Rectal smooth muscle tissue (tissue), 1 donor: ENCODE results near the gene FRMD8.

Source experiments
- H3K27ac ChIP-seq: one replicate; pipeline ENCODE4 v1.7.0; 2013; ENCODE audit warnings: low read depth, low read length, inconsistent platforms
- H3K27me3 ChIP-seq: one replicate; pipeline ENCODE4 v1.7.0; 2013; ENCODE audit warnings: low read length; ENCODE audit not compliant: control insufficient read depth, insufficient read depth
- H3K36me3 ChIP-seq: one replicate; pipeline ENCODE4 v1.7.0; 2013; ENCODE audit warnings: low read length; ENCODE audit not compliant: control insufficient read depth, insufficient read depth
- H3K4me1 ChIP-seq: one replicate; pipeline ENCODE4 v1.7.0; 2013; ENCODE audit warnings: low read length; ENCODE audit not compliant: control insufficient read depth, insufficient read depth
- H3K4me3 ChIP-seq: one replicate; pipeline ENCODE4 v1.7.0; 2013; ENCODE audit warnings: low read length
- H3K9ac ChIP-seq: one replicate; pipeline ENCODE4 v1.7.0; 2013; ENCODE audit warnings: low read length

FRMD8 gene

DNA sequence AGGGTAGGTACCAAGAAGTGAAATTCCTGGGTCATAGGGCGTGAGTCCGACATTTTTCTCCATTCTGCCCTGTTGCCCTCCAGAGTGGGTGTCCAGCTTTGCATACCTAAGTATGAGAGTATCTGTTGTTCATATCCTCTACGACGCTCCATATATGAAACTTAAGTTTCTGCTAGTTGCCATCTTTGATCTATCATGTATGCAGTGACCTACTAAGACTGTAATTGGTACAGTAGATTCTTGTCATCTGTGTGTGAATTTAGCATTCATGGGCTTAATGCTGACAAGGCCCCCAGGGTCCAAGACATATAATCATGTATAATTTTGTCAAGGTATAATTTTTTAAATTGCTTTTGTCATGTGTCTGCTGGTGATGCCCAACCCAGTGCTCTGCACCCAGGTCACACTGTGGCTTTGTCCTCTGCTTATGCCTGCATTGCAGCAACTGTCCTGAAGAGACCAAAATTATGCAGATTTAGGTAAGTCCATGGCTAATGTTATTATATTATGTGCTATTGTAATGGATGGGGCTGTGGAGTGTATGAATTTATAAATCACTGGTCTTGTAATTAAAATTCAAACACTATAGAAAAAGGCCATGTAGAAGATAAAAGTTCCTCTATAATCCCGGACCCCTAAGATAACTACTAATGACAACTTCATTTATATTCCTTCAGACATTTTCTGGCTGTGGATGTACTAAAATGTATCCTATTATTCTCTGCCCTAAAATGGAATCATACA lies 48.4 kb downstream of the FRMD8 start:
- H3K4me3 ChIP-seq, result no peak overlapping the region
- no peaks in the 10 kb centered on the region for H3K27me3 ChIP-seq
- H3K9ac ChIP-seq, result no peak overlapping the region
- H3K36me3 ChIP-seq, result peaks cover 22% of the 10 kb centered on the region
- H3K4me1 ChIP-seq, result peaks cover 38% of the 10 kb centered on the region
- no peak overlapping the region for H3K27ac ChIP-seq

DNA sequence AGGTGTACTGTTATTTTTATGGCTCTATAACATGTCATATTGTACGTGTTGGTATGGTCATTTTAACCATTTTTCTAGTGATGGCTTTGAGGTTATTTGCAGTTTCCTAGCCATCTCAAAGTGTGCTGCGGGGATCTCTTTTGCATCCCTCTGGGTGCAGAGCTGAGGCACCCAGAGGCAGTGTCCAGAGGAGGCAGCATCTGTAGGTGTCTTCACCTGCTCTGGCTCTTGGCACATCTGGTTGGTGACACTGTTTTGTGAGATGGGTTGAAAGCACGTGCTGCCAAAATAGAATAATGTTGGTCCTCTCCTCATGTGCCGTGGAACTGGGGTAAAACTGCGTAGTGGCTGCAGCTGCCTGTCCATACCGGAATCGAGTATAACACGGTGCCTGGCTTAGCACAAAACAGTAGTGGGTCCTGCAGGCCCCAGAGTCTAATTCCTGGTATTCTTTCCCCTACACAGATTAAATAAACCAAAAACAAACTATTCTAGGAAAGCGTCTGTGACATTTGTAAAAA lies 49.0 kb downstream of the FRMD8 start:
- peaks cover 22% of the 10 kb centered on the region for H3K36me3 ChIP-seq
- no peak overlapping the region for H3K4me3 ChIP-seq

DNA sequence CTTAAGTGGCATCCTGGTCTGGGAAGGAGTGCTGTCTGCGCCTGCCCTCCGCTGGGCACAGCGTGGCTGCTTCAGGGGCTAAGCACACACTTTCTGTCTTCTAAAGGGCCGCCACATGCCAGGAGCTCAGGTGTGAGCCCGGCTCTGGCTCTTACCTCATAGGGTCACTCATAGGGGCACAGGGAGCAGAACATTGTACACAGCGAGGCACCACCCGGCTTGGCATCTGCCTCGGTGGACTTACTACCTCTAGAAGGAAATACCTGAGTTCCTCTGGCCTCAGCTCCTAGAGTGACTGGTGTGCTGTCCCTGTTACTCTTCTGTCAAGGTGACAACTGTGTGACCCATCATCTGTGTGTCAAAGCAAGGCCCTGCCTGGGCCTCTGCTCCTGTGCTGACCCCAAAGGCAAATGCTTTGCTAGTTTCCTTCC lies 49.6 kb downstream of the FRMD8 start:
- H3K36me3 ChIP-seq, result peaks cover 22% of the 10 kb centered on the region
- H3K27ac ChIP-seq, result no peak overlapping the region
- peaks cover 30% of the 10 kb centered on the region for H3K4me1 ChIP-seq
- no peak overlapping the region for H3K4me3 ChIP-seq
- H3K9ac ChIP-seq, result no peak overlapping the region
- no peaks in the 10 kb centered on the region for H3K27me3 ChIP-seq

More for the DNA sequence above, 49.0 kb downstream of the FRMD8 start:
- Histone ChIP-seq H3K27me3 (no peaks in the 10 kb centered on the region), H3K9ac (no peak overlapping the region), H3K27ac (no peak overlapping the region), H3K4me1 (peaks cover 34% of the 10 kb centered on the region)

DNA sequence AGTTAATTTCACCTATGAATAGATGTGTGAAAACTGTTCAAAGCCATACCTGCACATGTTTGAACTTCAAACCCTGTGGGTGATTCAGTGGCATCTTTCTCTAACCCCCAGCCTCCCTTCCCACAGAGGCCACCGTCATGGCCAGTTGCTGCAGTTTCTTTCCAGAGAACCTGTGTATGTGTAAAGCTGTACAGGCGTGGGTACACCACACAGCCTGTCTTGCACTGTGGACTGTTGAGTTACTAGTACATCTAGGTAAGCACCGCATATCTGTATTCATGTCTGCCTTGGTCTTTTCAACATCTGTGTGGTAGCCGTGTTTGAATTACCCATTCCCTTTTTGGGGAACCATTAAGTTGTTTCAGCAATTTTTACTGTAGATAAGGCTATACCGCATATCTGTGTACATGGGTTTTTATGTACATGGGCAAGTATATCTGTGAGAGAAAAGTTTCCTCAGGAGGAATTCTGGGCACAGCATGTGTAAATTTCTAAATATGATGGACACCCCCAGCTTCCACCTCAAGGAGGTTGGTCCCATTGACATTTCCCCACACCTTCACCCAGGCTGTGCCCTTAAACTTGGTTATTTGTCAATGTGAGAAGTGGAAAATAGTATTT lies 50.1 kb downstream of the FRMD8 start:
- no peak overlapping the region for H3K4me3 ChIP-seq
- H3K27ac ChIP-seq, result no peak overlapping the region
- no peak overlapping the region for H3K9ac ChIP-seq
- H3K27me3 ChIP-seq, result no peaks in the 10 kb centered on the region
- peaks cover 26% of the 10 kb centered on the region for H3K4me1 ChIP-seq
- peaks cover 22% of the 10 kb centered on the region for H3K36me3 ChIP-seq

DNA sequence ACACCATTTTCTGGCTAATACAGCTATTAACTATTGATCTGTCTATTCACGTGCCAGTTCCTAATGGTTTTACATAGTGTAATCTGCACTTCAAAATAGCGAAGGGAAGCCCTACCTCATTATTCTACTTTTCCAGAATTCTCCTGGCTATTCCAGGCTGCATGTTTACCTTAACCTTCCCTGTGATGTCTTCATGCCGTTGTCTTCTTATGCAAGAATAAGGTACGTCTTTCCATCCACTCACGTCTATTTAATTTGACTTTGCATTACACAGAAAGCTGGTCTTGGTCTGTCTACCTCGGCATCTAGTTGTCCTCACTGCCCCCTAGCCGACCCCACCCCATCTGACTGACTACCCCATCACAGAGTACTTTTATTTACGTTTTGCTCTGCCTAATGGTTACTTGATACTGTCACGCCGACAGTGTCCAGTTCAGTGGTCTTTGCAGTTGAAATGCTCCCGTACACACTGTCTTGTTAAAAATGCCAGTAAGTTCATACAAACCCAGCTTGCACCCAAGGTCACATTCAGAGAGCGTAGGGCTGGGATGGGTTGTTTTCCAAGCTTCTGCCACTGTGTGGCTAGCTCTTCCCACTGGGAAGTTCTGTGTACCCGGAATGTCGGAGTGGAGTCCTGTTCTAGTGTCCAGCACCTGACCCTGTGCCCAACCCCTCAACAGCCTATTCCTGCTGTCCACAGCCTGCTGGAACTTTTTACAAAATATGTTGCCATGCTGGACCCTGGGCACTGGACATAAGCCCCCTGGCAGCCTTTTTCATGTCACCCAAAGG lies 51.2 kb downstream of the FRMD8 start:
- Histone ChIP-seq H3K27ac (no peak overlapping the region), H3K9ac (no peak overlapping the region), H3K4me3 (no peak overlapping the region), H3K27me3 (no peaks in the 10 kb centered on the region), H3K4me1 (peaks cover 21% of the 10 kb centered on the region), H3K36me3 (peaks cover 22% of the 10 kb centered on the region)

DNA sequence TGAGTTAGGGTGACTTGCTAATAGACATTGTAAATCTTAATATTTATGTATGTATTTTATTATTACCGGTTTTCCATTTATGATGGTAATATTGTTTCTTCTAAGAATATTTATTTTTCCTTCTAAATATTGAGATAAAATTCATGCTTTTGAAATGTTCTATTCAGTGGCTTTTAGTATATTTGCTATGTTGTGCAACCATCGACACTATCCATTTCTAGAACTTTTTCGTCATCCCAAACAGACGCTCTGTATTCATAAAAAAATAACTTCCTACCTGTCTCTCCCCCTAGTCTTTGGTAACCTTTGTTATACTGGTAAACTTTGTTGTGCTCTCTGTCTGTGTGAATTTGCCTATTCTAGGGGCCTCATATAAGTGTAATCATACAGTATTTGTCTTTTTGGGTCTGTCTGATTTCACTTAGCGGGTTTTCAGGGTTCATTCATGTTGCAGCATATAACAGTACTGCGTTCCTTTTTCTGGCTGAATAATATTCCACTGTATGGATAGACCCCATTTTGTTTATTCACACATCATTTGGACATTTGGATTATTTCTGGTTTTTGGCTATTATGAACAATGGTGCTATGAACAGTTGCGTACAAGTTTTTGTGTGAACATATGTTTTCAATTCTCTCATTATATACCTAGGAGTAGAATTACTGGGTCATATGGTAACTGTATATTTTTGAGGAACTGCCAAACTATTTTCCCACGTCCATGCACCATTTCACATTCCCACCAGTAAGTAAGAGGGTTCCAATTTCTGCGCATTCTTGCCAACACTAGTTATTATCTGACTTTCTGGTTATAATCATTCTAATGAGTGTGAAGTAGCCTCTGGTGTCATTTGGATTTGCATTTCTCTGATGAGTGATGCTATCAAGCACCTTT lies 52.1 kb downstream of the FRMD8 start:
- H3K27ac ChIP-seq, result no peak overlapping the region
- no peaks in the 10 kb centered on the region for H3K27me3 ChIP-seq
- no peak overlapping the region for H3K4me3 ChIP-seq
- no peak overlapping the region for H3K9ac ChIP-seq
- H3K4me1 ChIP-seq, result peaks cover 20% of the 10 kb centered on the region
- H3K36me3 ChIP-seq, result peaks cover 24% of the 10 kb centered on the region

DNA sequence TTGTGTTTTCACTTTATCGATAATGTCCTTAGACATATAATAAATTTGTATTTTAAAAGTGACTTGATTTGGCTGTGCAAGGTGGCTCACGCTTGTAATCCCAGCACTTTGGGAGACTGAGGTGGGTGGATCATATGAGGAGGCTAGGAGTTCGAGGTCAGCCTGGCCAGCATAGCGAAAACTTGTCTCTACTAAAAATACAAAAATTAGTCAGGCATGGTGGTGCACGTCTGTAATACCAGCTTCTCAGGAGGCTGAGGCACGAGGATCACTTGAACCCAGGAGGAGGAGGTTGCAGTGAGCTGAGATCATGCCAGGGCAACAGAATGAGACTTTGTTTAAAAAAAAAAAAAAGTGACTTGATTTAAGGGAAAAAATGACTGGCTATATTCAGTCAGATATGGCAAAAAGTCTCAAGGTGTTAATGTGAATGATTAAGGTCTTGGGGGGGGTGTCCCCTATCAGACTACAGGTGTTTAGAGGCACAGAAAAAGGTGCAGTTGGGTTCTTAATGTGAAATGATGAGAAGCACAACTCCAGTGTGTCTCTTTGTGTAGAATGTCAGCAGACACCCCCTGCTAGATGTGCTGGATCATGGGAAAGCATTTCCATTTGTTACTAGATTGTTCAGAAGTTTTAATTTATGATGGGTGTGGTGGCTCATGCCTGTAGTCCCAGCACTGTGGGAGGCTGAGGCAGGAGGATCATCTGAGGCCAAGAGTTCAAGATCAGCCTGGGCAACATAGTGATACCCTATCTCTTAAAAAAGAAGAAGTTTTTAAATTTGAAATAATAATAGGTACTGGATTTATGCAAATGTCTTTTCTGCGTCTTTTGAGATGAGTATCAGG lies 53.1 kb downstream of the FRMD8 start:
- peaks cover 27% of the 10 kb centered on the region for H3K36me3 ChIP-seq

DNA sequence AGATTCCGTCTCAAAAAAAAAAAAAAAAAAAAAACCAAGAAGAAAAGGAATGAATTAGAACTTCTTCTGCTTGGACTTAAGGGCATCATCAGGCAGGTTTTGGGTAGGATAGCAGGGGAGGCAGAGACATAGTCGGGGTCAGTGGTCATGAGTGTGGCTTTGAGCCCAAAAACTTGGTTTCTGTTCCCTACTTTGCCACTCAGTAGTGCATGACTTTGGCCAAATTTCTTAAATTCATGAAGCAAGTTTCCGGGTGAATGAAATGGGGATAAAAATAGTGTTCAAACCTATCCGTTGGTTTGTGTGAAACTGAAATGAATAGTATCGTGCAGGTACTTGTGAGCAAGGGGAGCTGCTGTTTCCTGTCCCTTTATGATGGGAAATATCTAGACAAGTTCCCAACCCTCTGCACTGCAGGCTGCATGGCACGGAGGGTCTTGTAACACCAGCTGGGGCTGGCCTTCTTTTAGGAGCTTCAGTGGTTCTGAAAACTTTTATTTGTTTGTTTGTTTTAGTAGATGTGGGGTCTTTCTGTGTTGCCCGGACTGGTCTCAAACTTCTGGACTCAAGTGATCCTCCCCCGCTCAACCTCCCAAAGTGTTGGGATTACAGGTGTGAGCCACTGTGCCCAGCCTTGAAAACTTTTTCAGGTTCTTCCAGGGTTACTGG lies 54.5 kb downstream of the FRMD8 start:
- H3K27me3 ChIP-seq, result no peaks in the 10 kb centered on the region
- no peak overlapping the region for H3K4me3 ChIP-seq
- H3K27ac ChIP-seq, result no peak overlapping the region
- no peak overlapping the region for H3K9ac ChIP-seq
- peaks cover 26% of the 10 kb centered on the region for H3K36me3 ChIP-seq
- H3K4me1 ChIP-seq, result peaks cover 2% of the 10 kb centered on the region

More for the DNA sequence above, 53.1 kb downstream of the FRMD8 start:
- H3K27ac ChIP-seq, result no peak overlapping the region
- H3K4me1 ChIP-seq, result peaks cover 13% of the 10 kb centered on the region
- H3K9ac ChIP-seq, result no peak overlapping the region
- H3K27me3 ChIP-seq, result no peaks in the 10 kb centered on the region
- H3K4me3 ChIP-seq, result no peak overlapping the region

DNA sequence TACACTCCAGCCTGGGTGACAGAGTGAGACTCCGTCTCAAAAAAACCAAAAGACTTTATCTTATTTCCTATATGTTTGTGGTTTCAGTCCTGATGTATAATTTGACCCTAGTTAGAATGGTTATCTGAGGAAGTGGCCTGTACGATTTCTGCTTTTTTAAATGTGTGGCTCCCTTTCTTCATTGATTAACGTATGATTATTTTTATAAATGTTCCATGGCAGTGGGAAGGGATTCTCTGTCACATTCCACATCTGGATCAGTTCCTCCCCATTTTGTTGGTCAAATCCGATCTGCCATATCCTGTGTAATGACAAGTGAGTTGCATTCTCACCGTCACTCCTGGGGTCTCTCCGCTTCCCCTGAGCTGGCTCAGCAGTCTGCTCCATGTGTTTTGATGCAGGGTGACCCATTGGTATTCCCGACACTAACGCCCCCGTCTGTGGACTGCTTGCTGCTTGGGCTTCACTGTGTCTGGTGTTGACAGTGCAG lies 56.5 kb downstream of the FRMD8 start:
- Histone ChIP-seq H3K9ac (no peak overlapping the region), H3K4me3 (no peak overlapping the region), H3K27me3 (no peaks in the 10 kb centered on the region), H3K27ac (no peak overlapping the region), H3K36me3 (peaks cover 20% of the 10 kb centered on the region), H3K4me1 (peaks cover 1% of the 10 kb centered on the region)

DNA sequence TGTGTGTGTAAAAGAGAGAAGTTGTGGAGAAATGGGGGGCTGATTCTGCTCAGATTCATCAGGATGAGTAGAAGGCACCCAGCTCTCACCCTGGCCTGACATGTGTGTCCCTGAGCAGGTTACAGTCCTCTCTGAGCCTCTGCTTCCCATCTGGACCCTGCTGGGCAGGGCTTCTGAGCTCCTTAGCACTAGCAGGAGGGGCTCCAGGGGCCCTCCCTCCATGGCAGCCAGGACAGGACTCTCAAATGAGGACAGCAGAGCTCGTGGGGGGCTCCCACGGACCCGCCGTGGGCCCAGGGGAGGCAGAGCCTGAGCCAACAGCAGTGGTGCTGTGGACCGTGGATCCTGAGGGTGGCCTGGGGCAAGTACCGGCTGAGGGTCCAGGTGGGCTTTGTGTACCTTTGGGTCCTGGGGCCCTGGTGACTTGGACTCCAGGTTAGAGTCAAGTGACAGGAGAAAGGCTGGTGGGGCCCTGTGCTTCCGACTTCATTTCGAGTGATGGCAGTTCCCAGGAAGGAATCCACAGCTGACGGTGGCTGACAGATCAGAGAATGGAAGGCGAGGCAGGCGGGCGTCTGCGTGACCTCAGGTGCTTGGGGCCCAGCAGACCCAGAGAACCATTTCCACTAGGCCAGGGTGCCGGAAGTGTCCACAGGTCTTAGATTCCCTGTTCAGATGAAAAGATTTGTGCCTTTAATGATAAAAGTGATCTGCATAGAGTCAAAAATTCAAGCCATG lies 58.0 kb downstream of the FRMD8 start:
- Histone ChIP-seq H3K4me1 (no peaks in the 10 kb centered on the region), H3K9ac (no peak overlapping the region), H3K36me3 (peaks cover 19% of the 10 kb centered on the region), H3K27ac (peak overlapping the region; percentile 40), H3K27me3 (no peaks in the 10 kb centered on the region), H3K4me3 (no peak overlapping the region)
